Kidney (tissue), 14 donors: ENCODE results near the gene TRAF7. TPM values are rescaled to one million over a fixed set of nuclear protein-coding genes. Genes with fewer than 3 reads are reported as not detected.

ENCODE experiments used
- DNase-seq, 5 donors: peaks; one replicate each; pipeline ENCODE4 v3.0.0-alpha.2; 2013 to 2020
- FAIRE-seq: peaks from 2 replicates; lab custom pipeline; 2012; peaks lifted over from hg19 to GRCh38; lab: Jason Lieb, UNC
- H3K27ac ChIP-seq, 2 donors: one replicate each; pipeline ENCODE4 v1.7.0; 2013; ENCODE audit warnings: low read depth in 2 of 2, low read length in 2 of 2, inconsistent platforms in 1 of 2
- H3K27me3 ChIP-seq: one replicate; pipeline ENCODE4 v1.7.1; 2013; ENCODE audit warnings: low read length, inconsistent platforms; ENCODE audit not compliant: control insufficient read depth, insufficient read depth
- H3K36me3 ChIP-seq, 3 donors: one replicate each; pipeline versions ENCODE4 v1.7.0 to v1.7.1; 2013; ENCODE audit warnings: low read length in 3 of 3, control low read depth in 1 of 3, inconsistent platforms in 1 of 3; ENCODE audit not compliant: insufficient read depth in 3 of 3, control insufficient read depth in 2 of 3
- H3K4me1 ChIP-seq, 3 donors: one replicate each; pipeline versions ENCODE4 v1.7.0 to v1.7.1; 2013; ENCODE audit warnings: low read length in 3 of 3, inconsistent platforms in 1 of 3, low read depth in 1 of 3; ENCODE audit not compliant: control insufficient read depth in 2 of 3, insufficient read depth in 2 of 3
- H3K4me3 ChIP-seq, 3 donors: one replicate each; pipeline versions ENCODE4 v1.7.0 to v1.8.1; 2013; ENCODE audit warnings: low read length in 3 of 3, control low read depth in 1 of 3, inconsistent platforms in 1 of 3
- H3K9ac ChIP-seq, 3 donors: one replicate each; pipeline versions ENCODE4 v1.7.0 to v1.7.1; 2013; ENCODE audit warnings: low read length in 3 of 3, control low read depth in 1 of 3, inconsistent platforms in 1 of 3
- H3K9me3 ChIP-seq, 3 donors: one replicate each; pipeline versions ENCODE4 v1.7.0 to v1.7.1; 2013; ENCODE audit warnings: low read length in 3 of 3, control low read depth in 1 of 3, inconsistent platforms in 1 of 3; ENCODE audit not compliant: control insufficient read depth in 2 of 3, insufficient read depth in 1 of 3
- CTCF ChIP-seq: IDR thresholded peaks from 3 replicates; pipeline ENCODE4 v1.5.1; 2012; ENCODE audit warnings: mild to moderate bottlenecking, moderate library complexity, borderline replicate concordance; ENCODE audit not compliant: insufficient read depth; ENCODE audit errors: extremely low read depth
- intact Hi-C: fragments of 100-400 bp; cut with DNase I; formaldehyde crosslinking; loops from one replicate; pipeline ENCODE4 v1.11.1; 2022
- polyA plus RNA-seq: library from polyadenylated mRNA; stranded (reverse); fragments of 350-450 nt; fragmentation: Illumina TruSeq; extraction: RNeasy Lipid Tissue Mini Kit (QIAGEN cat#74804); gene quantifications from one replicate; pipeline ENCODE4 v1.2.3, GENCODE V29; 2014; ENCODE audit warnings: low read depth, low replicate concordance; ENCODE audit not compliant: insufficient read depth
- total RNA-seq: library from RNA; stranded (reverse); fragmentation: NEBNext Ultra II Directional; extraction: Animal tissue kit (Norgen Biotek cat#: 25700); gene quantifications from one replicate; pipeline ENCODE4 v1.2.1, GENCODE V29; 2021
- donor health status: control.
- donor health status: control.
- donor health status: control.
- donor health status: control.
- donor health status: control.
- donor health status: DM: yes; HTN: yes; CAD: no.
- donor health status: Normal renal cell carcinoma (clear cell type).

Gene TRAF7
- total and polyA plus RNA-seq, 2 donors from 2014 or later, result 26.1 to 66.8 TPM

- intact Hi-C loops, result no loop called here
- Histone ChIP-seq H3K9me3 (no peaks in the 10 kb centered on the region), H3K27me3 (no peaks in the 10 kb centered on the region), H3K27ac (no peak overlapping the region), H3K4me1 (peaks cover 0 to 36% (median 24%) of the 10 kb centered on the region in 3 donors), H3K9ac (no peak overlapping the region), H3K36me3 (peaks cover 0 to 4% (median 0%) of the 10 kb centered on the region in 3 donors), H3K4me3 (no peak overlapping the region)
- FAIRE-seq, result no peak
- no peak for TF ChIP-seq CTCF
- DNase-seq, result no peak
These were observed 53.2 kb downstream of the TRAF7 start for GRCh38 chr16:2208772-2209171.

GRCh38 chr16:2209258-2210008 lies 53.9 kb downstream of the TRAF7 start:
- intact Hi-C loops, result no loop called here
- DNase-seq, result peak in 1 of 5 donors; percentile 79
- no peak overlapping the region for H3K9ac ChIP-seq

DNA sequence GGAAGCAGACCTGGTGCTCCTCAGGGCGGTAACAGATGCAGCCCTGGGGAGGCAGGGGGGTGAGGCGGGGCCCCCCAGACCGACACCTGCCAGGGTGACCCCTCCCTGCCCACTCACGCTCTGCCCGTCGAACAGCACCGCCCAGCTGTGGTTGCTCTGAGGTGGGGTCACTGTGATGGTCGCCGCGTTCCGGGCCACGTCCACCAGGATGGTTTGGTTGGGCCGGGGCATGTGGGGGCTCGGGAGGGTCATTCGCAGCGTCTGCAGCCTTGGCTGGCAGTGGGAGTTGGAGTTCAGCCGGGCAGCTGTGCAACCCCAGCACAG lies 54.4 kb downstream of the TRAF7 start:
- H3K27me3 ChIP-seq, result no peaks in the 10 kb centered on the region
- H3K36me3 ChIP-seq, result peaks cover 0 to 4% (median 0%) of the 10 kb centered on the region in 3 donors
- FAIRE-seq, result no peak
- H3K4me3 ChIP-seq, result no peak overlapping the region
- H3K9ac ChIP-seq, result no peak overlapping the region
- H3K4me1 ChIP-seq, result peaks cover 0 to 37% (median 20%) of the 10 kb centered on the region in 3 donors
- intact Hi-C loops, result no loop called here
- TF ChIP-seq CTCF, result no peak
- H3K27ac ChIP-seq, result no peak overlapping the region
- H3K9me3 ChIP-seq, result no peaks in the 10 kb centered on the region
- peak in 1 of 5 donors; percentile 76 for DNase-seq

More at GRCh38 chr16:2209258-2210008, 53.9 kb downstream of the TRAF7 start:
- Histone ChIP-seq H3K27ac (no peak overlapping the region), H3K4me1 (peaks cover 0 to 40% (median 24%) of the 10 kb centered on the region in 3 donors), H3K9me3 (no peaks in the 10 kb centered on the region), H3K27me3 (no peaks in the 10 kb centered on the region), H3K4me3 (no peak overlapping the region), H3K36me3 (peaks cover 0 to 4% (median 0%) of the 10 kb centered on the region in 3 donors)
- FAIRE-seq, result no peak
- no peak for TF ChIP-seq CTCF
